Bronchial epithelial cell (primary cell): ENCODE data around the gene MAMDC2. TPM values are rescaled to one million over a fixed set of nuclear protein-coding genes. Genes with fewer than 3 reads are reported as not detected.

ENCODE experiments used
- DNase-seq: peaks from one replicate; pipeline ENCODE4 v3.0.0-alpha.2; 2010; ENCODE audit warnings: low read depth
- FAIRE-seq: peaks from 2 replicates; lab custom pipeline; 2011; peaks lifted over from hg19 to GRCh38; lab: Jason Lieb, UNC
- H3K27me3 ChIP-seq: 2 replicates; pipeline ENCODE4 v1.5.1; 2011; ENCODE audit warnings: low read length; ENCODE audit not compliant: control insufficient read depth, insufficient read depth
- H3K36me3 ChIP-seq: 2 replicates; pipeline ENCODE4 v1.5.1; 2011; ENCODE audit warnings: low read length; ENCODE audit not compliant: control insufficient read depth, insufficient read depth
- H3K4me3 ChIP-seq: 2 replicates; pipeline ENCODE4 v1.5.1; 2011; ENCODE audit warnings: mild to moderate bottlenecking, low read depth, low read length, control low read depth
- total RNA-seq: library from RNA; depleted of rRNA; stranded (reverse); fragments of >200 nt; gene quantifications from 2 replicates; pipeline ENCODE4 v1.2.1, GENCODE V29; 2014
- TF ChIP-seq, protein P1 (sequence below): IDR thresholded peaks from 2 replicates; pipeline ENCODE4 v1.5.1; 2011; ENCODE audit warnings: mild to moderate bottlenecking, moderate library complexity, low read length, control low read depth, inconsistent platforms; ENCODE audit not compliant: insufficient read depth, severe bottlenecking

MAMDC2 gene
- total RNA-seq, 1 donor from 2014 or later = 0.53 TPM

DNA sequence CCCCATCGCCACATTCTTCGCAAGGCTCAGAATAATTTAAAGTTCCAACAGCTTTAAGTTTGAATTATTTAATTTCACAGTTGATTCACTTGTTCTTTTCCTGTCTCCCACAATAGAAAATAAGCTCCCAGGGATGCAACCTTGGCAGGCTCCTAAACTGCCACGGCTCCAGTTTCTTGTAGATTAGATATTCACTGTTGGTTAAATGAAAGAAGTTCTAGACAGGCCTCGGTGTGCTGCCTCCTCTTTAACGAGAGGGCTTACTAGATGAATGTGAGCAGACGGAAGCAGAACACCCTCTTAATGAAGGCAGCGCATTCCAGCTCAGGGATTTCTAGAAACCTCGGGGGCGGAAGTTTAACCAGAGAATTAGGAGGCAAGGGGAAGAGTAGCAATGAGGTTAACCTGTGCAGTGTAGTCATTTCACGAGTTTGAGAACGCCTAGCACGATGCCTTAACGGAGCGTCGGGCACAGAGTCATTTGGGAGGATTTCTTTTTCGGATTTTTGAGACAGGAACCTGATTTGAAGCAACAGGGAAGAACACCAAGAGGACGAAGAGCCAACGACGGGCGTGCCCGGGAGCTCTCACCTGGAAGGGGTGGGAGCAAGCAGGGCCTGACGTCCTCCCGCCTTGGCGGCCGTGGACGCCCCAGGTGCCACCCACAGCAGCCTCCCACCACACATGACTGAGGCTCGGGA, 214.5 kb downstream of the MAMDC2 start:
- H3K4me3 ChIP-seq = peak overlapping the region; percentile 81
- no peaks in the 10 kb centered on the region for H3K27me3 ChIP-seq
- FAIRE-seq (no peak), DNase-seq (peak; percentile 67)
- H3K36me3 ChIP-seq = no peaks in the 10 kb centered on the region
- TF ChIP-seq, protein P1, sequence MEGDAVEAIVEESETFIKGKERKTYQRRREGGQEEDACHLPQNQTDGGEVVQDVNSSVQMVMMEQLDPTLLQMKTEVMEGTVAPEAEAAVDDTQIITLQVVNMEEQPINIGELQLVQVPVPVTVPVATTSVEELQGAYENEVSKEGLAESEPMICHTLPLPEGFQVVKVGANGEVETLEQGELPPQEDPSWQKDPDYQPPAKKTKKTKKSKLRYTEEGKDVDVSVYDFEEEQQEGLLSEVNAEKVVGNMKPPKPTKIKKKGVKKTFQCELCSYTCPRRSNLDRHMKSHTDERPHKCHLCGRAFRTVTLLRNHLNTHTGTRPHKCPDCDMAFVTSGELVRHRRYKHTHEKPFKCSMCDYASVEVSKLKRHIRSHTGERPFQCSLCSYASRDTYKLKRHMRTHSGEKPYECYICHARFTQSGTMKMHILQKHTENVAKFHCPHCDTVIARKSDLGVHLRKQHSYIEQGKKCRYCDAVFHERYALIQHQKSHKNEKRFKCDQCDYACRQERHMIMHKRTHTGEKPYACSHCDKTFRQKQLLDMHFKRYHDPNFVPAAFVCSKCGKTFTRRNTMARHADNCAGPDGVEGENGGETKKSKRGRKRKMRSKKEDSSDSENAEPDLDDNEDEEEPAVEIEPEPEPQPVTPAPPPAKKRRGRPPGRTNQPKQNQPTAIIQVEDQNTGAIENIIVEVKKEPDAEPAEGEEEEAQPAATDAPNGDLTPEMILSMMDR = no peak

DNA sequence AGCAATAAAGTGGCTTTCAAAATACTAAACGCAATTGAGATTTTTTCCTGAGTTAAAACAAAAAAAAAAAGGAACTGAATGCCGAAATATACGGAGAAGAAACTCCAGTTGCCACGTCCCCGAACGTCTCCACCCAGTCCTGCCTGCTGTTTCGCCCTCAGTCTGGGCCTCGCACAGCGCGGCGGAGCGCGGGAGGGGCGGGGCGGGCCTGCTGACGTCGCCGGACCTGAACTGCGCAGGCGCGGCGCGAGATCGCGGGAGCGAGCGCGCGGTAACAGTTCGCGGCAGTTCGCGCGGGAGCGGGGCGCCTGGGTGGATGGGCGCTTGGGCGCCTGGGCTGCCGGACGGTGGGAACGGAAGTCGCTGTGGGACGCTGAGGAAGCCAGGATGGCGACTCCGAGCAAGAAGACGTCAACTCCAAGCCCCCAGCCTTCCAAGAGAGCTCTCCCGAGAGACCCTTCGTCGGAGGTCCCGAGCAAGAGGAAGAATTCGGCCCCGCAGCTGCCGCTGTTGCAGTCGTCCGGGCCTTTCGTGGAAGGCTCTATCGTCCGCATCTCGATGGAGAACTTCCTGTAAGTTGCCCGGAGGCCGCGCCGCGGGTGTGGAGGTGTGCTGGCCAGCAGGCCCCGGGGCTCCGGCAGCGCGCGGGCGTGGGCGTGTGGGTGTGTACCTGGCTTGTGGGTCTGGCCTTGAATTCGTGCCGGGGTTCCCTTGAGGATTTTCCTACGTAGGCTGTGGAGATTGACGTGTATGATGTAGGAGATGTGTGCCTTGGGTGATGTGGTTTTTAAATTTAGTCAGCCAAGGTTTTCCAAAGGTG, 215.3 kb downstream of the MAMDC2 start, which contains the start of gene SMC5:
Gene SMC5, plus strand, starts transcription at position 287 of the 820 bp plus-strand sequence. Its CDS starts 101 bp downstream, at position 388.
- TF ChIP-seq, protein P1 = no peak
- H3K27me3 ChIP-seq = no peaks in the 10 kb centered on the region
- DNase-seq (peak; percentile 87), FAIRE-seq (no peak)
- no peaks in the 10 kb centered on the region for H3K36me3 ChIP-seq
- peak within 1 kb of the TSS; percentile 81 for H3K4me3 ChIP-seq

DNA sequence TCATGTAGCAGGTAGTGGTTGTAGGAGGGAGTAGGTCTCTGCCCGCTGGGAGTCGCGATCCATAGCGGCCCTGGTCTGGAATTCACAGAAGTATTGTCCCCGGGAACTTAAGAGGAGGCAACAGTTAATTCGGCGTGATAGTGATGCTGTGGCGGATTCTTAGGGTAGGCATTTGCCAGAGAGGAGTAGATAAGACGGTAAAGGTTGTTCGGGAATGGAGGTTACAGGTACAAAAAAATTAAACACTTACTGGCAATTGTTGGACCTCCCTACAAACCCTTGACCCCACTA, 215.8 kb downstream of the MAMDC2 start:
- TF ChIP-seq, protein P1 = no peak
- no peak for DNase-seq
- Histone ChIP-seq H3K36me3 (no peaks in the 10 kb centered on the region), H3K4me3 (peak overlapping the region; percentile 81), H3K27me3 (no peaks in the 10 kb centered on the region)
- no peak for FAIRE-seq

DNA sequence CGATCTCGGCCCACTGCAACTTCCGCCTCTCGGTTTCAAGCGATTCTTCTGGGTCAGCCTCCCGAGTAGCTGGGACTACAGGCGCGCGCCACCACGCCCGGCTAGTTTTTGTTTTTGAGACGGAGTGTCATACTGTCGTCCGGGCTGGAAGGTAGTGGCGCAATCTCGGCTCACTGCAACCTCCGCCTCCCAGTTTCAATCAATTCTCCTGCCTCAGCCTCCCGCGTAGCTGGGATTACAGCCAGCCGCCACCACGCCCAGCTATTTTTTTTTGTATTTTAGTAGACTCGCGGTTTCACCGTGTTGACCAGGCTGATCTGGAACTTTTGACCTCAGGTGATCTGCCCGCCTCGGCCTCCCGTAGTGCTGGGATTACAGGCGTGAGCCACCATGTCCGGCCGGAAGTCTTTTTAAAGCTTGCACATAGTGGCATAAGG, 216.4 kb downstream of the MAMDC2 start:
- Histone ChIP-seq H3K36me3 (no peaks in the 10 kb centered on the region), H3K4me3 (peak overlapping the region; percentile 81), H3K27me3 (no peaks in the 10 kb centered on the region)
- no peak for FAIRE-seq
- TF ChIP-seq, protein P1 = no peak
- DNase-seq = no peak

DNA sequence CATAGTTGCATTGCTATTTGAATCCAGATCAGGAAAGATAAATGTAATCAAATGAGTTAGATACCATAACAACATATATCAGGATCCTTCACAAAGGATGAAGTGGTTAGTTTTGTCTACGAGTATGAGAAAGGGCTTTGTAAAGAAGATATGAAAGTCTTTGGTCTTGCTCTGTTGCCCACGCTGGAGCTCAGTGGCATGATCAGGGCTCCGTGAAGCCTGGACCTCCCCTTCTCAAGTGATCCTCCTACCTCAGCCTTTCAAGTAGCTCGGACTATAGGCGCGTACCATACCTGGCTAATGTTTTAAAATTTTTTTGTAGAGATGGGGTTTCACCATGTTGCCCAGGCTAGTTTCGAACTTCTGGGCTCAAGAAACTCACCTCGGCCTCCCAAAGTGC, 217.0 kb downstream of the MAMDC2 start:
- H3K27me3 ChIP-seq = no peaks in the 10 kb centered on the region
- H3K4me3 ChIP-seq = no peak overlapping the region
- DNase-seq (no peak), FAIRE-seq (no peak)
- H3K36me3 ChIP-seq = no peaks in the 10 kb centered on the region
- TF ChIP-seq, protein P1 = no peak
